ENCODE results near the gene ZNF823. TPM values are rescaled to one million over a fixed set of nuclear protein-coding genes. Genes with fewer than 3 reads are reported as not detected.

The ZNF823 gene
- polyA plus RNA-seq, 1 of the 3 experiments (the other 2 are of a cell fraction), result 1.5 TPM

DNA sequence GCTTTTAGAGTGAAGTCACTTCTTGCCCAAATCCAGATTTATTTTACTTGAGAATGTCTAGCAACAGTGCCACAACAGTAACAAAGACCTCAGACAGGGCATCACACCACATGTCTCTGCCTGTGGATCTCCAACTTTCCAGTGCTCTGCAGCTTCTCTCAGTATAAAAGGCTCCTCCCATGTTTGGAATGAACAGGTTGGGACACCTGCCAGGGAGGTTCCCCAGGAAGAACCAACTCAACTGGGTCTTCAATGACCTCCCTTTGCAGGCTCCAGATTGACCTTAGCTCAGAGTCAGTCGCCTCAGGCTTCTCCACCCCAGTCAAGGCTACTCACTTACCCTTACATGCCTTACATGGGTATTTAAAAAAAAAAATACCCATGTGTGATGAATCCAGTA, 3.4 kb downstream of the ZNF823 start:
- Histone ChIP-seq H2AFZ (ENCODE audit: low read depth) (no peak overlapping the region), H3K4me3 (ENCODE audit: low read depth in 2 of 2, low read length in 1 of 2) (no peak overlapping the region)
- CTCF ChIA-PET, result interaction anchor here (1.5 to 3.0 kb wide), 2 partner anchors 35 to 41 kb away, joined by 5 to 19 read pairs; no protein-coding TSS in a partner anchor

More for the DNA sequence above, 3.4 kb downstream of the ZNF823 start:
- no peak overlapping the region for H3K9ac ChIP-seq
- H3K4me2 ChIP-seq, result no peak overlapping the region
- POLR2A ChIA-PET, result no interaction called here
- H3K9me2 ChIP-seq, result no peaks in the 10 kb centered on the region
- peaks cover 0 to 24% of the 10 kb centered on the region in 2 experiments for H3K36me3 ChIP-seq (replicated peaks in 1 of 2; ENCODE audit: control insufficient read depth in 1 of 2, insufficient read depth in 2 of 2, low read length in 1 of 2)
- H3K4me1 ChIP-seq (ENCODE audit: control insufficient read depth in 1 of 2, insufficient read depth in 2 of 2, low read depth in 1 of 2, low read length in 1 of 2), result peaks cover 9 to 13% of the 10 kb centered on the region in 2 experiments; a peak in 2 of 4 replicates
- TF ChIP-seq RAD21 (IDR thresholded peaks at IDR 0.05; ENCODE audit: low read length), result no peak
- TF ChIP-seq ELF1 (IDR thresholded peaks at IDR 0.05), result no peak
- TF ChIP-seq, protein P1, sequence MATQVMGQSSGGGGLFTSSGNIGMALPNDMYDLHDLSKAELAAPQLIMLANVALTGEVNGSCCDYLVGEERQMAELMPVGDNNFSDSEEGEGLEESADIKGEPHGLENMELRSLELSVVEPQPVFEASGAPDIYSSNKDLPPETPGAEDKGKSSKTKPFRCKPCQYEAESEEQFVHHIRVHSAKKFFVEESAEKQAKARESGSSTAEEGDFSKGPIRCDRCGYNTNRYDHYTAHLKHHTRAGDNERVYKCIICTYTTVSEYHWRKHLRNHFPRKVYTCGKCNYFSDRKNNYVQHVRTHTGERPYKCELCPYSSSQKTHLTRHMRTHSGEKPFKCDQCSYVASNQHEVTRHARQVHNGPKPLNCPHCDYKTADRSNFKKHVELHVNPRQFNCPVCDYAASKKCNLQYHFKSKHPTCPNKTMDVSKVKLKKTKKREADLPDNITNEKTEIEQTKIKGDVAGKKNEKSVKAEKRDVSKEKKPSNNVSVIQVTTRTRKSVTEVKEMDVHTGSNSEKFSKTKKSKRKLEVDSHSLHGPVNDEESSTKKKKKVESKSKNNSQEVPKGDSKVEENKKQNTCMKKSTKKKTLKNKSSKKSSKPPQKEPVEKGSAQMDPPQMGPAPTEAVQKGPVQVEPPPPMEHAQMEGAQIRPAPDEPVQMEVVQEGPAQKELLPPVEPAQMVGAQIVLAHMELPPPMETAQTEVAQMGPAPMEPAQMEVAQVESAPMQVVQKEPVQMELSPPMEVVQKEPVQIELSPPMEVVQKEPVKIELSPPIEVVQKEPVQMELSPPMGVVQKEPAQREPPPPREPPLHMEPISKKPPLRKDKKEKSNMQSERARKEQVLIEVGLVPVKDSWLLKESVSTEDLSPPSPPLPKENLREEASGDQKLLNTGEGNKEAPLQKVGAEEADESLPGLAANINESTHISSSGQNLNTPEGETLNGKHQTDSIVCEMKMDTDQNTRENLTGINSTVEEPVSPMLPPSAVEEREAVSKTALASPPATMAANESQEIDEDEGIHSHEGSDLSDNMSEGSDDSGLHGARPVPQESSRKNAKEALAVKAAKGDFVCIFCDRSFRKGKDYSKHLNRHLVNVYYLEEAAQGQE (IDR thresholded peaks at IDR 0.05; ENCODE audit: low read depth, low read length), result no peak
- no peak for TF ChIP-seq TAF1 (IDR thresholded peaks at IDR 0.05; ENCODE audit: borderline replicate concordance, low read depth, low read length)
- TF ChIP-seq, protein P2, sequence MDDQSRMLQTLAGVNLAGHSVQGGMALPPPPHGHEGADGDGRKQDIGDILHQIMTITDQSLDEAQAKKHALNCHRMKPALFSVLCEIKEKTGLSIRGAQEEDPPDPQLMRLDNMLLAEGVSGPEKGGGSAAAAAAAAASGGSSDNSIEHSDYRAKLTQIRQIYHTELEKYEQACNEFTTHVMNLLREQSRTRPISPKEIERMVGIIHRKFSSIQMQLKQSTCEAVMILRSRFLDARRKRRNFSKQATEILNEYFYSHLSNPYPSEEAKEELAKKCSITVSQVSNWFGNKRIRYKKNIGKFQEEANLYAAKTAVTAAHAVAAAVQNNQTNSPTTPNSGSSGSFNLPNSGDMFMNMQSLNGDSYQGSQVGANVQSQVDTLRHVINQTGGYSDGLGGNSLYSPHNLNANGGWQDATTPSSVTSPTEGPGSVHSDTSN (IDR thresholded peaks at IDR 0.05), result no peak
- no peak for TF ChIP-seq EZH2phosphoT487 (IDR thresholded peaks at IDR 0.05; ENCODE audit: borderline replicate concordance, low read depth)
- no peak for TF ChIP-seq RXRA (IDR thresholded peaks at IDR 0.05; ENCODE audit: borderline replicate concordance, low read depth)
- TF ChIP-seq SMC3 (IDR thresholded peaks at IDR 0.05; ENCODE audit: low read depth, low read length), result no peak
- no peak for TF ChIP-seq TEAD4 (IDR thresholded peaks at IDR 0.05; ENCODE audit: borderline replicate concordance, insufficient read depth)
- no peak for TF ChIP-seq RFX5 (IDR thresholded peaks at IDR 0.05; ENCODE audit: low read length)
- TF ChIP-seq, protein P3, sequence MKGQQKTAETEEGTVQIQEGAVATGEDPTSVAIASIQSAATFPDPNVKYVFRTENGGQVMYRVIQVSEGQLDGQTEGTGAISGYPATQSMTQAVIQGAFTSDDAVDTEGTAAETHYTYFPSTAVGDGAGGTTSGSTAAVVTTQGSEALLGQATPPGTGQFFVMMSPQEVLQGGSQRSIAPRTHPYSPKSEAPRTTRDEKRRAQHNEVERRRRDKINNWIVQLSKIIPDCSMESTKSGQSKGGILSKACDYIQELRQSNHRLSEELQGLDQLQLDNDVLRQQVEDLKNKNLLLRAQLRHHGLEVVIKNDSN (IDR thresholded peaks at IDR 0.05; ENCODE audit: borderline replicate concordance, low read depth), result no peak
- TF ChIP-seq EP300 (IDR thresholded peaks at IDR 0.05; ENCODE audit: borderline replicate concordance in 1 of 2, low read depth in 1 of 2, low read length in 1 of 2), result no peak
- TF ChIP-seq NRF1 (IDR thresholded peaks at IDR 0.05; ENCODE audit: low read depth, low read length), result no peak
- TF ChIP-seq FOXM1 (IDR thresholded peaks at IDR 0.05; ENCODE audit: low read depth), result no peak
- no peak for TF ChIP-seq POLR2AphosphoS5 (IDR thresholded peaks at IDR 0.05; ENCODE audit: low read depth, low read length)
- TF ChIP-seq, protein P4, sequence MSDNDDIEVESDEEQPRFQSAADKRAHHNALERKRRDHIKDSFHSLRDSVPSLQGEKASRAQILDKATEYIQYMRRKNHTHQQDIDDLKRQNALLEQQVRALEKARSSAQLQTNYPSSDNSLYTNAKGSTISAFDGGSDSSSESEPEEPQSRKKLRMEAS (IDR thresholded peaks at IDR 0.05; ENCODE audit: low read depth), result no peak
- no peak for TF ChIP-seq FOXJ3 (CRISPR knock-in tag; IDR thresholded peaks at IDR 0.05)
- peaks cover 78% of the 10 kb centered on the region for H3K79me2 ChIP-seq (ENCODE audit: insufficient read depth)
- H4K20me1 ChIP-seq (ENCODE audit: insufficient read depth), result no peaks in the 10 kb centered on the region
- no peak for DNase-seq
- WGBS (ENCODE audit: low lambda C conversion rate), result 95% methylated on average over 1 of the region's 1 CpG
- no peaks in the 10 kb centered on the region for H3K27me3 ChIP-seq (ENCODE audit: insufficient read depth)
- no peaks in the 10 kb centered on the region for H3K9me3 ChIP-seq
- H3F3A ChIP-seq (replicated peaks; ENCODE audit: insufficient read depth), result no peaks in the 10 kb centered on the region
- H3K27ac ChIP-seq (ENCODE audit: low read depth in 2 of 2, low read length in 1 of 2), result no peak overlapping the region
